ENCODE data around the gene NAT14.

NAT14 gene

GRCh38 chr19:55482967-55483705 is 1.9 kb upstream of the NAT14 start:
- Mint-ChIP-seq H3K4me3 (no peak overlapping the region), H3K27ac (no peak overlapping the region), H3K36me3 (ENCODE audit: low read depth) (peaks cover 4% of the 10 kb centered on the region)

GRCh38 chr19:55483706-55484592 is 1.0 kb upstream of the NAT14 start:
- Mint-ChIP-seq H3K27me3 (ENCODE audit: low read depth) (no peaks in the 10 kb centered on the region), H3K4me1 (ENCODE audit: low read depth) (peaks cover 4% of the 10 kb centered on the region), H3K9me3 (no peaks in the 10 kb centered on the region), H3K4me3 (peak overlapping the region; percentile 72), H3K36me3 (ENCODE audit: low read depth) (peaks cover 1% of the 10 kb centered on the region), H3K27ac (peak overlapping the region; percentile 20)
- DNase-seq (ENCODE audit: low spot score), result no peak

More at GRCh38 chr19:55482967-55483705, 1.9 kb upstream of the NAT14 start:
- no peaks in the 10 kb centered on the region for H3K27me3 Mint-ChIP-seq (ENCODE audit: low read depth)
- DNase-seq (ENCODE audit: low spot score), result no peak
- H3K9me3 Mint-ChIP-seq, result no peaks in the 10 kb centered on the region
- peaks cover 11% of the 10 kb centered on the region for H3K4me1 Mint-ChIP-seq (ENCODE audit: low read depth)

- peak overlapping the region; percentile 70 for H3K27ac Mint-ChIP-seq
- no peaks in the 10 kb centered on the region for H3K27me3 Mint-ChIP-seq (ENCODE audit: low read depth)
Measured at GRCh38 chr19:55485439-55486011, 537 bp downstream of the NAT14 start.

GRCh38 chr19:55486043-55486970 is 1.3 kb downstream of the NAT14 start:
- DNase-seq (ENCODE audit: low spot score), result no peak
- Mint-ChIP-seq H3K4me3 (peak overlapping the region; percentile 58), H3K4me1 (ENCODE audit: low read depth) (peaks cover 1% of the 10 kb centered on the region), H3K27ac (peak overlapping the region; percentile 34), H3K27me3 (ENCODE audit: low read depth) (no peaks in the 10 kb centered on the region), H3K36me3 (ENCODE audit: low read depth) (no peaks in the 10 kb centered on the region), H3K9me3 (no peaks in the 10 kb centered on the region)

More at GRCh38 chr19:55485439-55486011, 537 bp downstream of the NAT14 start:
- H3K4me3 Mint-ChIP-seq, result peak overlapping the region; percentile 75
- H3K4me1 Mint-ChIP-seq (ENCODE audit: low read depth), result peaks cover 1% of the 10 kb centered on the region
- H3K36me3 Mint-ChIP-seq (ENCODE audit: low read depth), result no peaks in the 10 kb centered on the region
- no peaks in the 10 kb centered on the region for H3K9me3 Mint-ChIP-seq
- no peak for DNase-seq (ENCODE audit: low spot score)

- Mint-ChIP-seq H3K27me3 (ENCODE audit: low read depth) (peaks cover 2% of the 10 kb centered on the region), H3K9me3 (no peaks in the 10 kb centered on the region), H3K4me1 (ENCODE audit: low read depth) (peaks cover 1% of the 10 kb centered on the region), H3K27ac (no peak overlapping the region), H3K4me3 (peak overlapping the region; percentile 26), H3K36me3 (ENCODE audit: low read depth) (no peaks in the 10 kb centered on the region)
- peak; percentile 40 for DNase-seq (ENCODE audit: low spot score)
Measured at GRCh38 chr19:55486971-55487923, 2.3 kb downstream of the NAT14 start.

GRCh38 chr19:55487924-55488687 is 3.1 kb downstream of the NAT14 start, which contains the start of gene SSC5D:
SSC5D (plus strand) TSS chr19:55488436; CDS start chr19:55488590, 154 bp downstream.
- Mint-ChIP-seq H3K36me3 (ENCODE audit: low read depth) (no peaks in the 10 kb centered on the region), H3K4me1 (ENCODE audit: low read depth) (peaks cover 1% of the 10 kb centered on the region), H3K4me3 (no peak within 1 kb of the TSS), H3K9me3 (no peaks in the 10 kb centered on the region), H3K27me3 (ENCODE audit: low read depth) (peaks cover 2% of the 10 kb centered on the region), H3K27ac (no peak within 1 kb of the TSS)
- DNase-seq (ENCODE audit: low spot score), result no peak

- H3K4me3 Mint-ChIP-seq, result no peak overlapping the region
- peaks cover 1% of the 10 kb centered on the region for H3K4me1 Mint-ChIP-seq (ENCODE audit: low read depth)
- no peak overlapping the region for H3K27ac Mint-ChIP-seq
- H3K9me3 Mint-ChIP-seq, result no peaks in the 10 kb centered on the region
- H3K27me3 Mint-ChIP-seq (ENCODE audit: low read depth), result peaks cover 2% of the 10 kb centered on the region
- no peak for DNase-seq (ENCODE audit: low spot score)
- H3K36me3 Mint-ChIP-seq (ENCODE audit: low read depth), result no peaks in the 10 kb centered on the region
Measured at GRCh38 chr19:55488986-55489710, 4.2 kb downstream of the NAT14 start.

GRCh38 chr19:55489711-55490477 is 4.9 kb downstream of the NAT14 start:
- Mint-ChIP-seq H3K36me3 (ENCODE audit: low read depth) (no peaks in the 10 kb centered on the region), H3K4me3 (no peak overlapping the region), H3K27ac (no peak overlapping the region), H3K9me3 (no peaks in the 10 kb centered on the region), H3K4me1 (ENCODE audit: low read depth) (peaks cover 1% of the 10 kb centered on the region), H3K27me3 (ENCODE audit: low read depth) (peaks cover 2% of the 10 kb centered on the region)
- DNase-seq (ENCODE audit: low spot score), result no peak

- H3K4me1 Mint-ChIP-seq (ENCODE audit: low read depth), result peaks cover 1% of the 10 kb centered on the region
- H3K27ac Mint-ChIP-seq, result no peak overlapping the region
- no peaks in the 10 kb centered on the region for H3K36me3 Mint-ChIP-seq (ENCODE audit: low read depth)
- no peak for DNase-seq (ENCODE audit: low spot score)
- H3K4me3 Mint-ChIP-seq, result no peak overlapping the region
- peaks cover 2% of the 10 kb centered on the region for H3K27me3 Mint-ChIP-seq (ENCODE audit: low read depth)
- no peaks in the 10 kb centered on the region for H3K9me3 Mint-ChIP-seq
Measured at GRCh38 chr19:55490478-55491432, 5.8 kb downstream of the NAT14 start.
